GM12872 (cell line): ENCODE measurements around the gene CD19.

ENCODE experiments used
- CTCF ChIP-seq: IDR thresholded peaks from 3 replicates; pipeline ENCODE4 v1.5.1; 2011; ENCODE audit warnings: low read depth, mild to moderate bottlenecking, low read length, moderate library complexity; ENCODE audit not compliant: insufficient read depth

The CD19 gene

GRCh38 chr16:28895609-28896008, 36.2 kb upstream of the CD19 start:
- no peak for TF ChIP-seq CTCF

- TF ChIP-seq CTCF: no peak
Observed at GRCh38 chr16:28897826-28898225, 33.9 kb upstream of the CD19 start.

GRCh38 chr16:28898266-28898665, 33.5 kb upstream of the CD19 start:
- no peak for TF ChIP-seq CTCF

GRCh38 chr16:28898942-28899341, 32.8 kb upstream of the CD19 start:
- TF ChIP-seq CTCF: no peak

GRCh38 chr16:28899882-28900590, 31.7 kb upstream of the CD19 start:
- no peak for TF ChIP-seq CTCF

- TF ChIP-seq CTCF: no peak
Observed at GRCh38 chr16:28900601-28901000, 31.2 kb upstream of the CD19 start.

GRCh38 chr16:28901862-28902261, 29.9 kb upstream of the CD19 start:
- no peak for TF ChIP-seq CTCF
